ENCODE results near the gene TMEM52B. TPM values are rescaled to one million over a fixed set of nuclear protein-coding genes. Genes with fewer than 3 reads are reported as not detected.
"Not testable (repeated sequence)": the region's sequence is repeated elsewhere in the genome, so short reads cannot be mapped to it uniquely, and the experiment has no call there.

The TMEM52B gene
- total and polyA plus RNA-seq, 7 donors, result 0.12 to 1.2 TPM; not detected in 5

GRCh38 chr12:10197879-10198278, 19.0 kb downstream of the TMEM52B start:
- no peak for DNase-seq
- 82 to 84% methylated on average over 5 of the region's 5 CpGs for WGBS, 2 donors
- no peak for TF ChIP-seq EP300 (IDR thresholded peaks at IDR 0.05)
- TF ChIP-seq POLR2A (IDR thresholded peaks at IDR 0.05), result no peak
- TF ChIP-seq CTCF (IDR thresholded peaks at IDR 0.05), result no peak
- no peak for TF ChIP-seq POLR2AphosphoS5 (IDR thresholded peaks at IDR 0.05)
- intact Hi-C loops (cut with DNase I), result no loop called here
- Histone ChIP-seq H3K9me3 (no peaks in the 10 kb centered on the region), H3K27me3 (no peaks in the 10 kb centered on the region), H3K4me3 (no peak overlapping the region), H3K4me1 (no peaks in the 10 kb centered on the region), H3K36me3 (no peaks in the 10 kb centered on the region), H3K27ac (no peak overlapping the region)

- DNase-seq; H3K27ac ChIP-seq; H3K4me3 ChIP-seq; intact Hi-C loops (cut with DNase I); H3K4me1 ChIP-seq; H3K27me3 ChIP-seq; H3K9me3 ChIP-seq; H3K36me3 ChIP-seq: not testable (repeated sequence)
- WGBS, 2 donors, result 89 to 92% methylated on average over 2 of the region's 2 CpGs
Measured at GRCh38 chr12:10204495-10204894, 25.7 kb downstream of the TMEM52B start.

GRCh38 chr12:10205220-10205807, 26.5 kb downstream of the TMEM52B start:
- TF ChIP-seq CTCF (IDR thresholded peaks at IDR 0.05), result no peak
- no peak for TF ChIP-seq EP300 (IDR thresholded peaks at IDR 0.05)
- TF ChIP-seq POLR2A (IDR thresholded peaks at IDR 0.05), result no peak
- no peak for TF ChIP-seq POLR2AphosphoS5 (IDR thresholded peaks at IDR 0.05)
- 90% methylated on average over 3 of the region's 3 CpGs for WGBS, 2 donors
- intact Hi-C loops (cut with DNase I), result no loop called here
- no peaks in the 10 kb centered on the region for H3K36me3 ChIP-seq
- no peak overlapping the region for H3K4me3 ChIP-seq
- no peak for DNase-seq
- no peak overlapping the region for H3K27ac ChIP-seq
- no peaks in the 10 kb centered on the region for H3K4me1 ChIP-seq
- H3K27me3 ChIP-seq, result no peaks in the 10 kb centered on the region
- H3K9me3 ChIP-seq, result no peaks in the 10 kb centered on the region

GRCh38 chr12:10207136-10207535, 28.3 kb downstream of the TMEM52B start:
- WGBS, 2 donors, result 45 to 66% methylated on average over 2 of the region's 2 CpGs
- intact Hi-C loops (cut with DNase I), result no loop called here
- TF ChIP-seq EP300 (IDR thresholded peaks at IDR 0.05) (no peak), CTCF (IDR thresholded peaks at IDR 0.05) (no peak), POLR2AphosphoS5 (IDR thresholded peaks at IDR 0.05) (no peak), POLR2A (IDR thresholded peaks at IDR 0.05) (no peak)

GRCh38 chr12:10210225-10210624, 31.4 kb downstream of the TMEM52B start:
- DNase-seq, result no peak
- Histone ChIP-seq H3K27ac (no peak overlapping the region), H3K4me1 (peaks cover 0 to 15% (median 11%) of the 10 kb centered on the region in 4 donors), H3K4me3 (no peak overlapping the region), H3K9me3 (no peaks in the 10 kb centered on the region), H3K36me3 (no peaks in the 10 kb centered on the region), H3K27me3 (no peaks in the 10 kb centered on the region)
- 92% methylated on average over 15 of the region's 15 CpGs for WGBS, 2 donors
- intact Hi-C loops (cut with DNase I), result loop anchor here (5.0 to 10.0 kb wide), 2 partner anchors 512 to 1295 kb away; partner anchors contain the start of genes PHC1 and YBX3
- TF ChIP-seq EP300 (IDR thresholded peaks at IDR 0.05), result no peak

More at GRCh38 chr12:10207136-10207535, 28.3 kb downstream of the TMEM52B start:
- Histone ChIP-seq H3K36me3 (no peaks in the 10 kb centered on the region), H3K27ac (no peak overlapping the region), H3K27me3 (no peaks in the 10 kb centered on the region), H3K4me3 (no peak overlapping the region), H3K4me1 (peaks cover 0 to 5% (median 5%) of the 10 kb centered on the region in 4 donors), H3K9me3 (no peaks in the 10 kb centered on the region)
- DNase-seq, result no peak
